HepG2 (cell line): ENCODE data around the gene DPP7. TPM values are rescaled to one million over a fixed set of nuclear protein-coding genes. Genes with fewer than 3 reads are reported as not detected.
A peak's percentile ranks its signal among the peaks of the same experiment; 100 is the strongest.

ENCODE experiments used
- ATAC-seq: fragments of 200-7000 bp; cut with Tn5 transposase; 3 replicates; pipeline ENCODE4 v1.9.1; 2020; ENCODE audit warnings: mild to moderate bottlenecking, moderate library complexity
- BruUV-seq: library from RNA; stranded (reverse); fragments of 400-500 nt; replicated peaks from 2 replicates; lab custom pipeline; 2021; lab: Mats Ljungman, UMichigan
- CTCF ChIA-PET: fragments of 300-600 bp; formaldehyde crosslinking; extraction: SDS; loops from one replicate; lab custom pipeline; 2021; ENCODE audit warnings: low total read pairs, inconsistent platforms, low intra/inter-chr PET ratio; lab: Yijun Ruan, JAX
- POLR2A ChIA-PET: fragments of 350-600 bp; sonication (Branson Sonifier 250); formaldehyde crosslinking; loops from one replicate; lab custom pipeline; 2020; ENCODE audit warnings: antibody characterized with exemption, inconsistent platforms; lab: Yijun Ruan, JAX
- DNase-seq: peaks from one replicate; pipeline ENCODE4 v3.0.0-alpha.2; 2015; ENCODE audit warnings: low spot score
- FAIRE-seq: peaks from 3 replicates; lab custom pipeline; 2011; peaks lifted over from hg19 to GRCh38; lab: Jason Lieb, UNC
- H2AFZ ChIP-seq: one replicate; pipeline ENCODE4 v1.6.1; 2011; ENCODE audit warnings: low read length, inconsistent platforms
- H3K27ac ChIP-seq: fragments of 300-600 bp; 3 replicates; pipeline ENCODE4 v1.8.0; 2011; ENCODE audit warnings: mixed run types, mild to moderate bottlenecking, mixed read lengths, low read length, inconsistent platforms; ENCODE audit not compliant: insufficient read depth; ENCODE audit errors: extremely low read length
- H3K27me3 ChIP-seq, 2 experiments: fragments of 200-600 bp in 1 of 2; 2 replicates in 1 of 2; 3 replicates in 1 of 2; pipeline versions ENCODE4 v1.6.0 to v1.8.0; 2011; ENCODE audit warnings: low read length in 2 of 2, mild to moderate bottlenecking in 2 of 2, moderate library complexity in 2 of 2, inconsistent platforms in 1 of 2; ENCODE audit not compliant: insufficient read depth in 2 of 2, control insufficient read depth in 1 of 2
- H3K36me3 ChIP-seq, 2 experiments: fragments of 200-600 bp in 1 of 2; replicated peaks in 1 of 2; 2 replicates in 1 of 2; 3 replicates in 1 of 2; pipeline versions ENCODE4 v1.5.1 to v1.8.0; 2011; ENCODE audit warnings: low read length in 2 of 2, inconsistent platforms in 1 of 2; ENCODE audit not compliant: insufficient read depth in 2 of 2, control insufficient read depth in 1 of 2
- H3K4me1 ChIP-seq: 2 replicates; pipeline ENCODE4 v1.5.1; 2012; ENCODE audit warnings: low read length, inconsistent platforms; ENCODE audit not compliant: insufficient read depth
- H3K4me2 ChIP-seq: 2 replicates; pipeline ENCODE4 v1.6.0; 2011; ENCODE audit warnings: low read depth, low read length, inconsistent platforms
- H3K4me3 ChIP-seq, 3 experiments: fragments of 200-600 bp in 1 of 3; sonication (generic), shearing (Covaris generic) in 1 of 3; replicated peaks in 1 of 3; 2 replicates each; pipeline ENCODE4 v1.5.1; 2011 to 2016; ENCODE audit warnings: low read length in 3 of 3, inconsistent platforms in 2 of 3, low read depth in 2 of 3, mild to moderate bottlenecking in 2 of 3, control low read depth in 1 of 3, mixed read lengths in 1 of 3; ENCODE audit not compliant: insufficient read depth in 1 of 3
- H3K79me2 ChIP-seq: one replicate; pipeline ENCODE4 v1.6.1; 2011; ENCODE audit warnings: low read length, inconsistent platforms; ENCODE audit not compliant: insufficient read depth
- H3K9ac ChIP-seq: 2 replicates; pipeline ENCODE4 v1.6.0; 2011; ENCODE audit warnings: mild to moderate bottlenecking, low read depth, low read length, inconsistent platforms; ENCODE audit not compliant: insufficient read depth
- H3K9me3 ChIP-seq: 2 replicates; pipeline ENCODE4 v1.5.1; 2012; ENCODE audit warnings: mild to moderate bottlenecking, low read length
- H4K20me1 ChIP-seq: 2 replicates; pipeline ENCODE4 v1.6.0; 2011; ENCODE audit warnings: inconsistent platforms, mild to moderate bottlenecking, low read length, moderate library complexity; ENCODE audit not compliant: insufficient read depth
- AGO2 ChIP-seq: fragments of 200-400 bp; formaldehyde crosslinking; optimal IDR thresholded peaks from 2 replicates; pipeline ENCODE3; 2017; ENCODE audit warnings: mild to moderate bottlenecking, low read depth, low read length, moderate library complexity
- HNRNPL ChIP-seq: fragments of 200-400 bp; formaldehyde crosslinking; IDR thresholded peaks from 2 replicates; pipeline ENCODE4 v1.6.1; 2017; ENCODE audit warnings: mild to moderate bottlenecking, low read depth, low read length
- POLR2AphosphoS2 ChIP-seq: IDR thresholded peaks from 2 replicates; pipeline ENCODE4 v1.6.1; 2011; ENCODE audit warnings: low read depth, low read length, improper control_type of control experiment
- RXRA ChIP-seq: sonication (generic); formaldehyde crosslinking; IDR thresholded peaks from 2 replicates; pipeline ENCODE4 v1.5.1; 2020; ENCODE audit warnings: missing genetic modification reagents
- SCMH1 ChIP-seq: sonication (generic); formaldehyde crosslinking; IDR thresholded peaks from 2 replicates; pipeline ENCODE4 v1.9.0; 2021; ENCODE audit warnings: missing genetic modification reagents, mild to moderate bottlenecking, borderline replicate concordance
- ZNF251 ChIP-seq: sonication (generic); formaldehyde crosslinking; IDR thresholded peaks from 2 replicates; pipeline ENCODE4 v1.9.0; 2021; ENCODE audit warnings: mild to moderate bottlenecking, missing genetic modification reagents
- ZNF264 ChIP-seq: sonication (generic); formaldehyde crosslinking; IDR thresholded peaks from 2 replicates; pipeline ENCODE4 v1.4.0; 2020; ENCODE audit warnings: missing genetic modification reagents
- WGBS: methylation state at CpG from one replicate; pipeline ENCODE4 v1.1.6; 2017; ENCODE audit warnings: low lambda C conversion rate; 5-methylcytosine and 5-hydroxymethylcytosine counted together
- in situ Hi-C: cut with HindIII; loops from 2 replicates; pipeline ENCODE4 v1.10.0; 2017; ENCODE audit warnings: low pct_unique_long_range_greater_than_20kb; ENCODE audit not compliant: extremely low pct_ligation_motif_present
- intact Hi-C: fragments of 100-400 bp; cut with micrococcal nuclease; formaldehyde crosslinking; loops from one replicate; pipeline ENCODE4 v1.10.0; 2022; ENCODE audit not compliant: unreplicated experiment
- polyA plus RNA-seq, 8 experiments: library from polyadenylated mRNA; depleted of rRNA in 3 of 8; stranded (reverse) in 7 of 8; unstranded in 1 of 8; fragments of >200 nt; fragmentation: Illumina TruSeq in 4 of 8; extraction: Trizol in 4 of 8; gene quantifications; 2 replicates each; pipeline versions ENCODE4 v1.2.1 to v1.2.3, GENCODE V29; 2011 to 2016; ENCODE audit warnings: low read depth in 4 of 8, missing spikeins in 1 of 8, mixed read lengths in 1 of 8; ENCODE audit not compliant: insufficient read depth in 1 of 8
- total RNA-seq, 5 experiments: library from RNA; depleted of rRNA; stranded (reverse); fragments of >200 nt; fragmentation: Illumina TruSeq; extraction: Trizol; gene quantifications; 2 replicates each; pipeline ENCODE4 v1.2.3, GENCODE V29; 2016; ENCODE audit warnings: low read depth in 1 of 5
- TF ChIP-seq, protein P1 (sequence below): sonication (generic); formaldehyde crosslinking; IDR thresholded peaks from 2 replicates; pipeline ENCODE4 v1.8.1; 2023; ENCODE audit warnings: mild to moderate bottlenecking, missing genetic modification reagents, borderline replicate concordance
- TF ChIP-seq, protein P2 (sequence below): sonication (generic); formaldehyde crosslinking; IDR thresholded peaks from 2 replicates; pipeline ENCODE4 v1.4.0; 2020; ENCODE audit warnings: missing genetic modification reagents, low read depth, mild to moderate bottlenecking, borderline replicate concordance

The DPP7 gene
- total and polyA plus RNA-seq, 2 of the 13 experiments (the other 11 are each of a cell fraction or from before 2014, with no cell fraction given): 1.2 to 4.5 TPM

DNA sequence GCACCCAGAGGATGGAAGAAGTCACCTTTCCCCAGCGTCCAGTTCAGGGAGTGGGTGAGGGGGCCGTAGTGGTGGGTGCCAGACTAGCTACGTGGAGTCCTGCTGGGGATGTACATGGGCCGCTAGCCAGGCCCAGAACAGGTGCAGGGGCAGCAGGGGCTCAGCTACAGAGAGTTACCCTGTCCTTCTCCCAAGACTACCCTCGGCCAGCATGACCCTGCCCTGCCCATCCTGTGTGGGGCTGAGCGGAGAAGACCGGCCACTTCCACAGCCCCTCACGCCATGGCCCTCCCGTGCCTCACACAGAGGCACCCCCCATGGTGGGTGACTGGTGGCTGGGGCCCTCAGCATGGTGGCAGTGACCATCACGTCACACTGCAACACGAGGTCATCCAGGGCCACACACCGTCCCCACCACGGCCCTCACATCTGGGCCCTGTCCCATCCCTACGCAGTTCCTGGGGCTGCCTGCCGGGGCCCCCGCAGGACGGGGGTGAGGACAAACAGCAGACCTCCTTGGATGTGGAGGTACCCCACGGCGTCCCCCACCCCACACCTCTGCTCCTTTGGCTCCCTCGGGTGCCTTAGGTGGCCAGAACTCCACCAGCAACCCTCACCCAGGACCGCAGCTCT is 977 bp upstream of the DPP7 start:
- WGBS: 51% methylated on average over 4 of the region's 21 CpGs
- Histone ChIP-seq H2AFZ (no peak overlapping the region), H3K4me3 (no peak overlapping the region; a peak in 1 of 6 replicates), H3K9me3 (no peaks in the 10 kb centered on the region), H3K27me3 (no peaks in the 10 kb centered on the region), H3K4me1 (peaks cover 63% of the 10 kb centered on the region), H3K36me3 (no peaks in the 10 kb centered on the region), H3K79me2 (no peaks in the 10 kb centered on the region), H3K9ac (no peak overlapping the region; the same call in 1 of the 2 replicates), H3K27ac (no peak overlapping the region), H4K20me1 (no peaks in the 10 kb centered on the region), H3K4me2 (peak overlapping the region; percentile 77; the same call in 1 of the 2 replicates)
- TF ChIP-seq POLR2AphosphoS2: no peak
- no peak for TF ChIP-seq SCMH1 (CRISPR knock-in tag)
- TF ChIP-seq, protein P1, sequence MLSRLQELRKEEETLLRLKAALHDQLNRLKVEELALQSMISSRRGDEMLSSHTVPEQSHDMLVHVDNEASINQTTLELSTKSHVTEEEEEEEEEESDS (CRISPR knock-in tag): no peak
- peak; percentile 23 for TF ChIP-seq AGO2
- TF ChIP-seq HNRNPL: 0 out of 2 replicates have a peak, but pooled peaks have one; percentile 4
- TF ChIP-seq, protein P2, sequence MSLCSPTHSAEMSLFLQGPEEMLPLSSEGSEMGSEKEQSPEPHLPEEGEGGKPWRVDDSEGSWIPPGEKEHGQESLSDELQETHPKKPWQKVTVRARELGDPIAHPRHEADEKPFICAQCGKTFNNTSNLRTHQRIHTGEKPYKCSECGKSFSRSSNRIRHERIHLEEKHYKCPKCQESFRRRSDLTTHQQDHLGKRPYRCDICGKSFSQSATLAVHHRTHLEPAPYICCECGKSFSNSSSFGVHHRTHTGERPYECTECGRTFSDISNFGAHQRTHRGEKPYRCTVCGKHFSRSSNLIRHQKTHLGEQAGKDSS (CRISPR knock-in tag): no peak
- TF ChIP-seq RXRA (CRISPR knock-in tag): peak; percentile 15; the same call in 1 of the 2 replicates
- TF ChIP-seq ZNF264 (CRISPR knock-in tag): no peak
- TF ChIP-seq ZNF251: no peak
- intact Hi-C loops: loop anchor here (10.0 kb wide), 1 partner anchor 59 kb away; the partner anchor contains the start of genes LRRC26 and TMEM210
- CTCF ChIA-PET: interaction anchor here (1.0 kb wide), 1 partner anchor 48 kb away, joined by 3 read pairs; no protein-coding TSS in a partner anchor
- no peak for FAIRE-seq
- in situ Hi-C loops: no loop called here
- no TSS peak for BruUV-seq
- POLR2A ChIA-PET: interaction anchor here (1.1 kb wide), 1 partner anchor 74 kb away, joined by 3 read pairs; no protein-coding TSS in a partner anchor
- peak; percentile 10 for ATAC-seq
- DNase-seq: no peak
